Activated naive CD4-positive, alpha-beta T cell treated with anti-CD3 and anti-CD28 coated beads for 36 hours (primary cell): ENCODE results near the gene DLGAP4. TPM values are rescaled to one million over a fixed set of nuclear protein-coding genes. Genes with fewer than 3 reads are reported as not detected.

Experiments used
- CTCF ChIA-PET: fragments of 350-600 bp; sonication (Branson Sonifier 250); formaldehyde crosslinking; loops from one replicate; lab custom pipeline; 2021; ENCODE audit warnings: antibody characterized with exemption; lab: Charles Lee
- DNase-seq: peaks from one replicate; pipeline ENCODE4 v3.0.0-alpha.2; 2020
- H3K27ac Mint-ChIP-seq: one replicate; pipeline ENCODE4 v1.8.0; 2021; ENCODE audit warnings: mild to moderate bottlenecking, mixed read lengths
- H3K27me3 Mint-ChIP-seq: one replicate; pipeline ENCODE4 v1.8.0; 2021; ENCODE audit warnings: low read depth, mixed read lengths
- H3K36me3 Mint-ChIP-seq: one replicate; pipeline ENCODE4 v1.8.0; 2021; ENCODE audit warnings: low read depth, mixed read lengths
- H3K4me1 Mint-ChIP-seq: one replicate; pipeline ENCODE4 v1.8.0; 2021; ENCODE audit warnings: low read depth, mixed read lengths
- H3K4me3 Mint-ChIP-seq: one replicate; pipeline ENCODE4 v1.8.0; 2021; ENCODE audit warnings: mild to moderate bottlenecking, moderate library complexity, mixed read lengths
- H3K9me3 Mint-ChIP-seq: one replicate; pipeline ENCODE4 v1.8.0; 2021; ENCODE audit warnings: mixed read lengths
- intact Hi-C: fragments of 100-400 bp; cut with micrococcal nuclease; formaldehyde crosslinking; loops from one replicate; pipeline ENCODE4 v1.15.1; 2023
- total RNA-seq, 2 experiments: library from RNA; stranded (reverse); gene quantifications; one replicate each; pipeline ENCODE4 v1.2.3, GENCODE V29; 2021

DLGAP4 gene
- total RNA-seq, 2 experiments from 2014 or later, result 9.2 to 13.7 TPM

DNA sequence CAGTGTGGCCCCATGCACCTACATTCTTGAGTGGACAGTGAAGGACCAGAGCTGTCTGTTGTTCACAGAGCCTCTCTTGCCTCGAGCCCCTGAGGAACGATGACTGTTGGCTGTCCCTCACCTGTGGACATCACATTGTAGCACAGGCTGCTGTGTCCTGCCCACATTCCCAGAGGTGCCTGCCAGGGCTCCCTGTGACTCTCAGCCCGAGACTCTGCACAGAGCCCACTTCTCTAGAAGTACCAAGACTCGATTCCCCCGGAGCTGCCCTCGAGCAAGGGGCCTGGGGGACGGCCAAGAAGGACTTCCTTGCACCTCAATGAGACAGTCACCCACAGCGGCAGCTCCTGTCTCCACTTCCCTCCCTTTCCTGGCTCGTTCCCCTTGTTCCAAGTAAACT, 28.6 kb upstream of the DLGAP4 start:
- CTCF ChIA-PET, result interaction anchor here (1.4 kb wide), 1 partner anchor 162 kb away, joined by 4 read pairs; no protein-coding TSS in a partner anchor
- no peak for DNase-seq
- no peaks in the 10 kb centered on the region for H3K36me3 Mint-ChIP-seq
- no peak overlapping the region for H3K27ac Mint-ChIP-seq
- intact Hi-C loops, result no loop called here
- no peaks in the 10 kb centered on the region for H3K4me1 Mint-ChIP-seq
- H3K27me3 Mint-ChIP-seq, result no peaks in the 10 kb centered on the region
- no peak overlapping the region for H3K4me3 Mint-ChIP-seq
- H3K9me3 Mint-ChIP-seq, result no peaks in the 10 kb centered on the region

- DNase-seq, result no peak
- CTCF ChIA-PET, result no interaction called here
- Mint-ChIP-seq H3K36me3 (no peaks in the 10 kb centered on the region), H3K27ac (no peak overlapping the region), H3K4me3 (no peak overlapping the region), H3K9me3 (no peaks in the 10 kb centered on the region), H3K4me1 (no peaks in the 10 kb centered on the region), H3K27me3 (no peaks in the 10 kb centered on the region)
- intact Hi-C loops, result no loop called here
Measured at GRCh38 chr20:36279362-36279761, 26.8 kb upstream of the DLGAP4 start.

DNA sequence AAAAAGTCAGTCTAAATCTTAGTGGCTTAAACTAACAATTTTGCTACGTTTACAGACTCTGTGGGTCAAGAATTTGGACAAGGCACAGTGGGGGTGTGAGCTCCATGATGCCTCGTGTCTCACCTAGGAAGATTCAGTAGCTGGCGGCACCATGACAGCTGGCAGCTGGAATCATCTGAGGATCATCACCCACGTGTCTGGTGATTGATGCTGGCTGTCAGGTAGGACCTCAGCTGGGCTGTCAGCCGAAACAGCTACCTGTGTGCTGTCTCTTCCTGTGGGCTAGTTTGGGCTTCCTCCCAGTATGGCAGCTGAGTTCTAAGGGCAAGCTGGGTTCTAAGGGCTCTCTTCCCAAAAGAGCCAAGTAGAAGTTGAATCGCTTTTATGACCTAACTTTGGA, 26.4 kb upstream of the DLGAP4 start:
- intact Hi-C loops, result no loop called here
- no peaks in the 10 kb centered on the region for H3K4me1 Mint-ChIP-seq
- H3K27me3 Mint-ChIP-seq, result no peaks in the 10 kb centered on the region
- DNase-seq, result no peak
- H3K9me3 Mint-ChIP-seq, result no peaks in the 10 kb centered on the region
- H3K4me3 Mint-ChIP-seq, result no peak overlapping the region
- CTCF ChIA-PET, result no interaction called here
- H3K36me3 Mint-ChIP-seq, result no peaks in the 10 kb centered on the region
- H3K27ac Mint-ChIP-seq, result no peak overlapping the region

- Mint-ChIP-seq H3K36me3 (no peaks in the 10 kb centered on the region), H3K9me3 (no peaks in the 10 kb centered on the region), H3K27ac (no peak overlapping the region), H3K4me1 (no peaks in the 10 kb centered on the region), H3K4me3 (no peak overlapping the region), H3K27me3 (peaks cover 5% of the 10 kb centered on the region)
- CTCF ChIA-PET, result interaction anchor here (0.6 kb wide), 1 partner anchor 57 kb away, joined by 3 read pairs; no protein-coding TSS in a partner anchor
- DNase-seq, result no peak
- intact Hi-C loops, result no loop called here
Measured at GRCh38 chr20:36281785-36282380, 24.3 kb upstream of the DLGAP4 start.

GRCh38 chr20:36284751-36285150, 21.4 kb upstream of the DLGAP4 start:
- no peaks in the 10 kb centered on the region for H3K4me1 Mint-ChIP-seq
- no peaks in the 10 kb centered on the region for H3K36me3 Mint-ChIP-seq
- intact Hi-C loops, result no loop called here
- H3K4me3 Mint-ChIP-seq, result no peak overlapping the region
- H3K9me3 Mint-ChIP-seq, result peaks cover 1% of the 10 kb centered on the region
- peaks cover 13% of the 10 kb centered on the region for H3K27me3 Mint-ChIP-seq
- CTCF ChIA-PET, result interaction anchor here (0.5 kb wide), 1 partner anchor 28 kb away, joined by 3 read pairs; no protein-coding TSS in a partner anchor
- DNase-seq, result no peak
- no peak overlapping the region for H3K27ac Mint-ChIP-seq

DNA sequence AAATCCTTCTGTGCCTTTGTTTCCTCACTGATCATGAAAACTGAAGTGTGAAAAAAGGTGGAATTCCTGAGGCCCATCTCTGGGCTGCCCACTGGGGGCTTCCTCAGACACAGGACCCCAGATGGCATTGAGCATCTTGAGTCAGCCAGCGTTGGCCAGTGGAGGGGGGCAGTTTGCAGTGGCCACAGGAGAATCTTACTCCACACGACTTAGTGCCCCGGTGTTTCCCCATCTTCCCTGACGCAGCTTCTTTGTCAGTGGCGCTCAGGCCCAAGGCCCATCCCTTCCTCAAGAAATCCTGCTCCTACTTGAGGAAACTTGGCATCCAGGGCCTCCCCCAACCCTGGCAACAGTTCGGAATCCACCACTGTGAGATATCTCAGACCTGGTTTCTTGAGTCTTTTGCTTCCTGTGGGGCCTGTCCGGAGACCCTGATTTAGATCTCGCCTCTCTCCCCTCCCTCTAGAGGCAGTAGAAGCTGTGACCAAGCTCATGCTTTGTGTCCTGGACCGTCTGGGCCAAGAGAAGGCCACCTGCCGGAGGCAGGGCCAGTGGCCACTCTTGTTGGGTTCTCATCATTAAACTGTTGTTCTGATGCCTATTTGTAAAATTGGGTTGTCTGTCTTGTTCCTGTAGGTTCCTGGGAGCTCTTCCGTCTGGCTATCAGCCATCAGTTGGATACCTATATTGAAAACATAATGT, 20.2 kb upstream of the DLGAP4 start:
- Mint-ChIP-seq H3K4me3 (no peak overlapping the region), H3K9me3 (peaks cover 1% of the 10 kb centered on the region), H3K27ac (no peak overlapping the region), H3K36me3 (no peaks in the 10 kb centered on the region), H3K27me3 (peaks cover 13% of the 10 kb centered on the region), H3K4me1 (no peaks in the 10 kb centered on the region)
- intact Hi-C loops, result no loop called here
- CTCF ChIA-PET, result no interaction called here
- no peak for DNase-seq

GRCh38 chr20:36297656-36298055, 8.5 kb upstream of the DLGAP4 start:
- H3K36me3 Mint-ChIP-seq, result no peaks in the 10 kb centered on the region
- CTCF ChIA-PET, result no interaction called here
- H3K27ac Mint-ChIP-seq, result no peak overlapping the region
- intact Hi-C loops, result no loop called here
- no peak overlapping the region for H3K4me3 Mint-ChIP-seq
- H3K4me1 Mint-ChIP-seq, result no peaks in the 10 kb centered on the region
- H3K9me3 Mint-ChIP-seq, result no peaks in the 10 kb centered on the region
- no peak for DNase-seq
- H3K27me3 Mint-ChIP-seq, result peaks cover 30% of the 10 kb centered on the region

DNA sequence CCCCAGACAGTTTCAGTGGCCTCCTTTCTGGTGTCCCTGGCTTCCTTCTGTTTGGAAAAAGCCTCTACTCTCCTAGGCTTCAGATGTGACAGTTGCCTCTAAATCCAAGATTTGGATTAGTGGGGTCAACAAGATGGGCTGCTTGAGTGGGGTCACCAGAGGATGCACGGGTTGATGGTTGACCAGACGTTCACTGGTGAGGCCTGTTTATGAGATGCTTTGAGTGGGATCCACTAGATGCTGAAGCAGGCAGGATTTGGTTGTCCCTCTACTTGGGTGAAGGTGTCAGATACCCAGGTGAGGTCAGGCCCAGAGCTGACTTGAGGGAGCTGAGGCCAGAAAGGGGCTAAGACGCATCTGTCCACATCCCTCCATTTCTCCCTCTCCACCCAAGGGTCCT, 8.1 kb upstream of the DLGAP4 start:
- intact Hi-C loops, result no loop called here

DNA sequence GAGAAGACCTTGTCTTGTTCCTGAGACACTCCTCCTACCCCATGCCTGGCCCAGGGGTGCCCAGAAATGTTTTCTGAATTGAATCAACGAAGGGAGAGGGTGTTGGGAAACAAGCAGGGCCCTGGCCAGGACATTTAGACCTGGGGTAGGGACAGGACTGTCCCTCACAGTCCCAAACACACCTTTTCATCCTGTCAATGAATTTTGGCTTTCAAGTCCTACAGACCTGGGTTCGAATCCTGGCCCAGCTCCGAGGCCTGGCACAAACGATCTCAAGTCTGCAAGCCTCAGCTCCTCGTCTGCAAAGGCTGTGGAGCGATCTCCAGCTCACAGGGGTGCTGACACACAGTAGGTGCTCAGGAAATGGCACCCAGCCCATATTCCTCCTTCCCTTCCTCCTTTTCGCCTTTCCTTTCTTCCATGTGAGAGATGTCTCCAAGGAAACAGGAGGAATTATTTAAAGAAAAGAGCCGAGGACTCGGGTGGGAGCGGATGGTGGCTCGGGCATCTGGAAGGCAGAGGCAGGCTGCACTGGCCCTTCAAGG, 7.3 kb upstream of the DLGAP4 start:
- CTCF ChIA-PET, result no interaction called here
- H3K27me3 Mint-ChIP-seq, result peaks cover 42% of the 10 kb centered on the region
- no peak overlapping the region for H3K27ac Mint-ChIP-seq
- no peak overlapping the region for H3K4me3 Mint-ChIP-seq
- H3K4me1 Mint-ChIP-seq, result no peaks in the 10 kb centered on the region
- intact Hi-C loops, result no loop called here
- no peak for DNase-seq
- no peaks in the 10 kb centered on the region for H3K36me3 Mint-ChIP-seq
- no peaks in the 10 kb centered on the region for H3K9me3 Mint-ChIP-seq

More for the DNA sequence above, 8.1 kb upstream of the DLGAP4 start:
- H3K27ac Mint-ChIP-seq, result no peak overlapping the region
- H3K36me3 Mint-ChIP-seq, result no peaks in the 10 kb centered on the region
- no peaks in the 10 kb centered on the region for H3K9me3 Mint-ChIP-seq
- DNase-seq, result no peak
- CTCF ChIA-PET, result no interaction called here
- no peaks in the 10 kb centered on the region for H3K4me1 Mint-ChIP-seq
- H3K4me3 Mint-ChIP-seq, result no peak overlapping the region
- H3K27me3 Mint-ChIP-seq, result peaks cover 33% of the 10 kb centered on the region

GRCh38 chr20:36299459-36299858, 6.7 kb upstream of the DLGAP4 start:
- Mint-ChIP-seq H3K4me3 (no peak overlapping the region), H3K36me3 (no peaks in the 10 kb centered on the region), H3K27ac (no peak overlapping the region), H3K9me3 (no peaks in the 10 kb centered on the region), H3K4me1 (no peaks in the 10 kb centered on the region), H3K27me3 (peaks cover 46% of the 10 kb centered on the region)
- DNase-seq, result no peak
- intact Hi-C loops, result no loop called here
- CTCF ChIA-PET, result no interaction called here

DNA sequence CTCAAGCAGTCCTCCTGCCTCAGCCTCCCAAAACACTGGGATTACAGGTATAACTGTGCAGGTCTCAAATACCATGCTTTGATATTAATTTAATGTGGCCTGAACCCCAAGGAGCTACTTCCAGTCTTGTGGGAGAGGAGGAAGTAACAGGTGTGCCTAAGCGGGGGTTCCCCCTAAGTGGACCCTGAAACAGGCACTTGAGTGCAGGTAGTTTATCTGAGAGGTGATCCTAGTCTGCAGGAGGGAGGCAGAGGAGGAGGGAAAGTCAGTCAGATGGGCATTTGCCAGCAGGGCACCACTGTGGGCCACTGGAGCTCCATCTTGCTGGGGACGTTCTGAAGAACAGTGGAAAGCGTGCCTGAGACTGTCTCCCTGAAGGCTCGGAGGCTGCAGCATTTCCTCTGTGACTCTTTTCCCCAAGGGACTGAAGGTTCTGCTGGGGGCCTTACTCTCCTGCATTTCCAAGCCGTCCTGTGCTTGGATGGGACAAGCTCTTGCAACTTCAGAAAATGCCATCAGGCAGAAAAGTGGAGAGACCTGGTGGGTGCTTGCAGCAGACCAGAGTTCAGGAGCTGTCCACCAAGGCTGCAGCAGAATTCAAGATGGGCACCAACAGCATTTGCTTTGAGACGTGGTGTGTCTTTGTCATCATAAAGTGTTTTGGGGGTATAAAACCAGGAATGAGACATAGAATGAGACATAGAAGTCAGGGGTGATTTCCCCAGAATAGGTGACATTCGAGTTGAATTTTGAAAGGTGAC, 4.6 kb upstream of the DLGAP4 start:
- no peak for DNase-seq
- H3K36me3 Mint-ChIP-seq, result no peaks in the 10 kb centered on the region
- H3K4me3 Mint-ChIP-seq, result no peak overlapping the region
- peaks cover 56% of the 10 kb centered on the region for H3K27me3 Mint-ChIP-seq
- intact Hi-C loops, result no loop called here
- no peak overlapping the region for H3K27ac Mint-ChIP-seq
- CTCF ChIA-PET, result interaction anchor here (1.5 kb wide), 1 partner anchor 138 kb away, joined by 5 read pairs; no protein-coding TSS in a partner anchor
- H3K9me3 Mint-ChIP-seq, result no peaks in the 10 kb centered on the region
- peaks cover 2% of the 10 kb centered on the region for H3K4me1 Mint-ChIP-seq

- no peak overlapping the region for H3K27ac Mint-ChIP-seq
- no peaks in the 10 kb centered on the region for H3K9me3 Mint-ChIP-seq
- H3K4me3 Mint-ChIP-seq, result no peak overlapping the region
- peaks cover 63% of the 10 kb centered on the region for H3K27me3 Mint-ChIP-seq
- DNase-seq, result no peak
- no peaks in the 10 kb centered on the region for H3K36me3 Mint-ChIP-seq
- CTCF ChIA-PET, result interaction anchor here (1.5 kb wide), 1 partner anchor 136 kb away, joined by 5 read pairs; no protein-coding TSS in a partner anchor
- intact Hi-C loops, result no loop called here
- peaks cover 2% of the 10 kb centered on the region for H3K4me1 Mint-ChIP-seq
Measured at GRCh38 chr20:36303020-36303595, 3.0 kb upstream of the DLGAP4 start.
